Natural killer cell (primary cell): ENCODE measurements around the gene FBXL17. TPM values are rescaled to one million over a fixed set of nuclear protein-coding genes. Genes with fewer than 3 reads are reported as not detected.

ENCODE experiments used
- ATAC-seq, 3 donors: fragments of 150-1000 bp in 2 of 3; fragments of 200-7000 bp in 1 of 3; cut with Tn5 transposase; 1 replicate in 1 of 3; 2 replicates in 2 of 3; pipeline ENCODE4 v1.10.0; 2021; ENCODE audit warnings: mild to moderate bottlenecking in 2 of 3, moderate library complexity in 2 of 3
- DNase-seq, 2 donors: peaks; one replicate each; pipeline versions ENCODE4 v3.0.0 to v3.0.0-alpha.2; 2013 to 2021; ENCODE audit warnings: mixed read lengths in 1 of 2
- H3K27ac ChIP-seq: one replicate; pipeline ENCODE4 v1.5.1; 2013; ENCODE audit warnings: mild to moderate bottlenecking, low read length
- H3K27me3 ChIP-seq: one replicate; pipeline ENCODE4 v1.6.1; 2013; ENCODE audit warnings: low read length; ENCODE audit not compliant: control insufficient read depth, insufficient read depth
- H3K36me3 ChIP-seq: one replicate; pipeline ENCODE4 v1.6.1; 2013; ENCODE audit warnings: low read length; ENCODE audit not compliant: control insufficient read depth, insufficient read depth
- H3K4me1 ChIP-seq: one replicate; pipeline ENCODE4 v1.6.1; 2013; ENCODE audit warnings: low read length; ENCODE audit not compliant: control insufficient read depth, insufficient read depth
- H3K4me3 ChIP-seq: one replicate; pipeline ENCODE4 v1.5.1; 2013; ENCODE audit warnings: low read length
- H3K9me3 ChIP-seq: one replicate; pipeline ENCODE4 v1.6.1; 2013; ENCODE audit warnings: low read length; ENCODE audit not compliant: control insufficient read depth, insufficient read depth
- H3K27ac Mint-ChIP-seq, 2 donors: one replicate each; pipeline ENCODE4 v1.8.0; 2022; ENCODE audit warnings: mild to moderate bottlenecking in 2 of 2, mixed read lengths in 2 of 2, moderate library complexity in 1 of 2
- H3K27me3 Mint-ChIP-seq, 2 donors: one replicate each; pipeline ENCODE4 v1.8.0; 2022; ENCODE audit warnings: low read depth in 2 of 2, mixed read lengths in 2 of 2
- H3K36me3 Mint-ChIP-seq: one replicate; pipeline ENCODE4 v1.8.0; 2022; ENCODE audit warnings: mixed read lengths
- H3K4me1 Mint-ChIP-seq, 2 donors: one replicate each; pipeline ENCODE4 v1.8.0; 2022; ENCODE audit warnings: mixed read lengths in 2 of 2
- H3K4me3 Mint-ChIP-seq: one replicate; pipeline ENCODE4 v1.8.0; 2022; ENCODE audit warnings: mild to moderate bottlenecking, moderate library complexity, mixed read lengths
- H3K9me3 Mint-ChIP-seq, 2 donors: one replicate each; pipeline ENCODE4 v1.8.0; 2022; ENCODE audit warnings: mixed read lengths in 2 of 2
- CTCF ChIP-seq: fragments of 200-600 bp; IDR thresholded peaks from one replicate; pipeline ENCODE4 v1.8.0; 2022; ENCODE audit warnings: antibody characterized with exemption
- WGBS: methylation state at CpG from one replicate; pipeline ENCODE4 v1.1.7; 2013; ENCODE audit warnings: missing lambda C conversion rate; ENCODE audit not compliant: insufficient coverage; 5-methylcytosine and 5-hydroxymethylcytosine counted together
- intact Hi-C: fragments of 100-400 bp; cut with micrococcal nuclease; formaldehyde crosslinking; loops from one replicate; pipeline ENCODE4 v1.14.2; 2022
- total RNA-seq, 4 donors: library from RNA; stranded (reverse); fragments of 120-200 nt in 1 of 4; gene quantifications; one replicate each; pipeline versions ENCODE4 v1.2.3 to v1.2.4, GENCODE V29; 2013 to 2022

Gene FBXL17
- total RNA-seq, 3 donors from 2014 or later (not counting 1 experiment from before 2014, with no cell fraction given), result 34.2 to 46.8 (median 34.9) TPM

- TF ChIP-seq CTCF, result no peak
- Mint-ChIP-seq H3K36me3 (no peaks in the 10 kb centered on the region), H3K9me3 (no peaks in the 10 kb centered on the region), H3K4me1 (peaks cover 0 to 2% of the 10 kb centered on the region in 2 donors), H3K27me3 (no peaks in the 10 kb centered on the region), H3K4me3 (no peak overlapping the region), H3K27ac (no peak overlapping the region)
- DNase-seq, result no peak
- no peak overlapping the region for H3K27ac ChIP-seq
- H3K4me1 ChIP-seq, result no peaks in the 10 kb centered on the region
- H3K36me3 ChIP-seq, result no peaks in the 10 kb centered on the region
- 88% methylated on average over 4 of the region's 7 CpGs for whole genome bisulfite sequencing
- intact Hi-C loops, result no loop called here
- H3K27me3 ChIP-seq, result no peaks in the 10 kb centered on the region
- ATAC-seq, result no peak
- H3K4me3 ChIP-seq, result no peak overlapping the region
- H3K9me3 ChIP-seq, result no peaks in the 10 kb centered on the region
These were observed 132.7 kb downstream of the FBXL17 start for GRCh38 chr5:108249095-108249784.

- Histone ChIP-seq H3K27me3 (no peaks in the 10 kb centered on the region), H3K4me1 (no peaks in the 10 kb centered on the region), H3K27ac (no peak overlapping the region), H3K4me3 (no peak overlapping the region), H3K9me3 (no peaks in the 10 kb centered on the region), H3K36me3 (no peaks in the 10 kb centered on the region)
- TF ChIP-seq CTCF, result no peak
- Mint-ChIP-seq H3K27ac (no peak overlapping the region), H3K4me1 (peaks cover 19 to 27% of the 10 kb centered on the region in 2 donors), H3K9me3 (peaks cover 0 to 4% of the 10 kb centered on the region in 2 donors), H3K36me3 (peaks cover 7% of the 10 kb centered on the region), H3K27me3 (no peaks in the 10 kb centered on the region), H3K4me3 (no peak overlapping the region)
- DNase-seq (no peak), ATAC-seq (no peak)
- intact Hi-C loops, result no loop called here
- whole genome bisulfite sequencing, result 89% methylated on average over 10 of the region's 10 CpGs
These were observed 142.7 kb downstream of the FBXL17 start for GRCh38 chr5:108238936-108239887.

GRCh38 chr5:108238461-108238860 lies 143.4 kb downstream of the FBXL17 start:
- no peak for ATAC-seq
- no peak overlapping the region for H3K4me3 Mint-ChIP-seq

More at GRCh38 chr5:108238461-108238860, 143.4 kb downstream of the FBXL17 start:
- WGBS, result 85% methylated on average over 3 of the region's 4 CpGs
- no peak overlapping the region for H3K27ac ChIP-seq
- no peak overlapping the region for H3K27ac Mint-ChIP-seq
- no peaks in the 10 kb centered on the region for H3K9me3 ChIP-seq
- H3K4me1 Mint-ChIP-seq, result peaks cover 19 to 27% of the 10 kb centered on the region in 2 donors
- H3K36me3 ChIP-seq, result no peaks in the 10 kb centered on the region
- no peaks in the 10 kb centered on the region for H3K27me3 ChIP-seq
- peaks cover 0 to 4% of the 10 kb centered on the region in 2 donors for H3K9me3 Mint-ChIP-seq
- H3K27me3 Mint-ChIP-seq, result no peaks in the 10 kb centered on the region
- intact Hi-C loops, result no loop called here
- DNase-seq, result no peak
- peaks cover 7% of the 10 kb centered on the region for H3K36me3 Mint-ChIP-seq
- TF ChIP-seq CTCF, result no peak
- H3K4me3 ChIP-seq, result no peak overlapping the region
- no peaks in the 10 kb centered on the region for H3K4me1 ChIP-seq
